Measurements from ENCODE around the gene PTH2R.
"Not testable (repeated sequence)": the region's sequence is repeated elsewhere in the genome, so short reads cannot be mapped to it uniquely, and the experiment has no call there.

PTH2R gene

DNA sequence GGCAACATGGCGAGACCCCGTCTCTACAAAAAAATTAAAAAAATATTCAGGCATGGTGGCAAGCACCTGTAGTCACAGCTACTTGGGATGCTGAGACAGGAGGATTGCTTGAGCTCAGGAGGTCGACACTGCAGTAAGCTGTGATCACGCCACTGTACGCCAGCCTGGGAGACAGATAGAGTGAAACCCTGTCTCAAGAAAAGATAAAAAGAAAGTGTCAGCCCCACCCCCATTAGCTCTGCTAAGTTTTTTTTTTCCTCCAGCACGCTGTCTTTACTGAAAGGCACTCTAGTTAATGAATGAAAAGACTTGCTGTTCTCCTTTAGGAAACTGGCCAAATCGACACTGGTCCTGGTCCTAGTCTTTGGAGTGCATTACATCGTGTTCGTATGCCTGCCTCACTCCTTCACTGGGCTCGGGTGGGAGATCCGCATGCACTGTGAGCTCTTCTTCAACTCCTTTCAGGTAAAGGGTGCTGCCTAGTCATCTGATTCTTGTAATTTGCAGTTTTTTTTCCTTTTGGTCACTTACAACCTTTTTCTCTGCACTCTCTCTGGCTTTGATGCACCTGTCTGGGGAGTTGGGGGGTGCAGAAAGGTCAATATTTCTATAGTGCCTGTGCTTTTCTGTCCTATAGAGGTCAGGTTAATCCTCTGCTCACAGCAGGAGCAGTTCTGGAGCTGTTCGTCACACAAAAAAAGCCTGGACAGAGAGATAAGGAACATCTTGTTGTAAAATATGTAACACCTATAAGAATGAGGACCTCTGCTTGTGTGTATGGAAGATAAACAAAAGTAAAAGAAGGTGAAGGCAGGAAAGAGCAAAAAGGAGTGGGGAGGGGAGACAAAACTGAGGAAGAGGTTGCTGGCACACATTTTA, 82.3 kb downstream of the PTH2R start:
- DNase-seq: no peak

DNA sequence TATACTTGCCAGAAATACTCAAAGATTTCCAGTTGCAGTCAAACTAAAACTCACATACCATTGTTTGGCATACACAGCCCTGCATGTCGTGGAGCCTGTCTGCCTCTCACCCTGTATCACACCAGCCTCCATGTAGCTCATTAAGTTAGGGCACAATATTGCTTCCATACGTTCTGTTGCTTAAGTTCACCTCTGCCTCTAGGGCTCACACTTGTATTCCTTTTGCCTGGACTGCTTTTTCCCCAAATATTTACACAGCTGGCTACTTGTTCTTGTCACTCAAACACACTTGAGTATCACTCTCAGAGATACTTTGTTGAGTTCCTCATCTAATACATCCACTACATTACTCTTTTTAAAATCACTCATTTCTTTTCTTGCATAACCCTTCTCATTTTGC, 83.1 kb downstream of the PTH2R start:
- no peak for DNase-seq

- DNase-seq: no peak
These were observed 83.9 kb downstream of the PTH2R start for GRCh38 chr2:208490492-208490891.

GRCh38 chr2:208491641-208492040, 85.0 kb downstream of the PTH2R start:
- DNase-seq: no peak

GRCh38 chr2:208492069-208492468, 85.5 kb downstream of the PTH2R start:
- DNase-seq: no peak

GRCh38 chr2:208493186-208493585, 86.6 kb downstream of the PTH2R start:
- DNase-seq: no peak

DNA sequence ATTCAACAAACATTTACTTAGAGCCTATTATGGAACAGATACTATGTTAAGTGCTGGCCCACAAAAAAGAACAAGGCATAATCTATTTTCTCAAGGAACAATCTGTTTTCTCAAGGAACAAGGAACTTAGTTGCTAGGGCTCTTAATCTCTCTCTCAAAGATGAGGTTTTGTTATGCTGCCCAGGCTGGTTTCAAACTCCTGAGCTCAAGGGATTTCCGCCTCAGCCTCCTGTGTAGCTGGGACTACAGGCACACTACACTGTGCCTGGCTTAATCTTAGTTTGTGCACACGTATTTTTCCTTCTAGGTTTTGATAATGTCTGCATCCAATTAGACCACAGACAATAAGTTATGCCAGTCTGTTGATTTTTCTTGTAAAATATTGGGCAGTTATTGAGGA, 89.5 kb downstream of the PTH2R start:
- no peak for DNase-seq

- no peak for DNase-seq
These were observed 94.6 kb downstream of the PTH2R start for GRCh38 chr2:208501206-208501605.

DNA sequence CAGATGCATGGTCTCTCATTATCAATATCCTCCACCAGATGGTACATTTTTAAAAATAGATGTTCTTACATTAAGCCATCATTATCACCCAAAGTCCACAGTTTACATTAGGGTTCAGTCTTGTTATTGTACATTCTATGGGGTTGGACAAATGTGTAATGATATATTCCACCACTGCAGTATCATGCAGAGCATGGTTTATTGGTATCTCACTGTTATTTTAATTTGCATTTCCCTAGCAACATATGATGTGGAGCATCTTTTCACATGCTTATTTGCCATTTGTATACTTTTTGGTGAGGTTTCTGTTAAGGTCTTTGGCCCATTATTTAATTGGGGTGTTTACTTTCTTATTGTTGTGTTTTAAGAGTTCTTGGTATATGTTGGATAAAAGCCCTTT, 95.7 kb downstream of the PTH2R start:
- DNase-seq: no peak

GRCh38 chr2:208505365-208505764, 98.8 kb downstream of the PTH2R start:
- DNase-seq: not testable (repeated sequence)

GRCh38 chr2:208509586-208509985, 103.0 kb downstream of the PTH2R start:
- DNase-seq: no peak

DNA sequence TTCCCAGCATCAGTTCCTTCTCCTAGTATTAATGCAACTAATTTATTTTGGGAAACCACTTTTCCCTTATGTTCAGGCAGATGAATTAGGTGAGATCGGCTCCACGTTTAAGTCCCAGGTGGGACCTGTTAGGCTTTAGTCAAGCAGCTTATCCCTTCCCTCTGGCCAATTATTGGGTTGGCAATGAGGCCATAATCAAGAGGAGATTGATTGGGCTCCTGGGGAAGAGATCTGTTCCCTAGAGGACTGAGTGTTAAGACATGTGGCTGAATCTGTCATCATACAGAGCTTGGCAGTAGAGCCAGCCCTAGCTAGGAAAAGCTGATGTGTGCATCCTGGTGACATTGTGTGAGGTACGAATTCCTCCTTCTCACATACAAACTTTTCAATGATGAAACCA, 104.4 kb downstream of the PTH2R start:
- no peak for DNase-seq

DNA sequence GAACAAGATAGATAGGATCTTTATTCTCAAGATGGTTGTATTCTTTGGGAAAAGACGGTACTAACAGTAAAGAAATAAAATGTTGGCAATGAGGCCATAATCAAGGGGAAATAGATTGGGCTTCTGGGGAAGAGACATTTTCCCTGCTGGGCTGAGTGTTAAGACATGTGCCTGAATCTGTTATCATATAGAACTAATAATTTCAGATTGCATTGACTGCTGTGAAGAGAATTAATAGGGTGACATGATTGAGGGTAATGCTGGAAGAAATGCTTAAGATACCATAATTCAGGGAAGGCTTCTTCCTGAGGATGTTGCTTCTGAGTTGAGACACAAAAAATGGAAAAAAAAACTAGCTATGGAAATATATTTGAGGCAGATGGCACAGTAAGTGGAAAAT, 105.0 kb downstream of the PTH2R start:
- DNase-seq: no peak

GRCh38 chr2:208515099-208515498, 108.5 kb downstream of the PTH2R start:
- no peak for DNase-seq

- DNase-seq: not testable (repeated sequence)
These were observed 116.5 kb downstream of the PTH2R start for GRCh38 chr2:208523069-208523468.

- DNase-seq: not testable (repeated sequence)
These were observed 118.6 kb downstream of the PTH2R start for GRCh38 chr2:208525165-208525564.

DNA sequence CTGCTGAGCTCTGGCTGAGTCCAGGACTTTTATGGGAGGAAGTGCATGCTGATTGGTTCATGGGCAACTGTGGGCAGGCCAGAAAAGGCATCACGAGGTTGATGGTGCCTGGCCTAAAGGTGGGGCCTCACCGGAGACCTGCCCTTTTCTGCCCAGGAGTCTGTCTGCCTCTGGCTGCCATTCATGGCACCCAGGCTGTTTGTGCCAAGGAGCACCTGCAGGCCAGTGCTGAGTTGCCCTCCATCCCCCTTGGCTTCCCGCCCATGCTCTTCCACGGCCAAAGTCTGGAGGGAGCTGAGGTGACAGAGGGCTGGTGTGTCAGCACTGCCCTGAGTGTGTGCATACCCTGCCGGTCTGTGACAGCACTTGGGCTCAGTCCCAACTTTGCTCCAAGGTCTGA, 123.2 kb downstream of the PTH2R start:
- no peak for DNase-seq

- DNase-seq: no peak
These were observed 124.8 kb downstream of the PTH2R start for GRCh38 chr2:208531361-208531760.

GRCh38 chr2:208535578-208535977, 129.0 kb downstream of the PTH2R start:
- DNase-seq: not testable (repeated sequence)

- DNase-seq: no peak
These were observed 134.9 kb downstream of the PTH2R start for GRCh38 chr2:208541461-208541988.

- no peak for DNase-seq
These were observed 135.4 kb downstream of the PTH2R start for GRCh38 chr2:208541989-208542464.

DNA sequence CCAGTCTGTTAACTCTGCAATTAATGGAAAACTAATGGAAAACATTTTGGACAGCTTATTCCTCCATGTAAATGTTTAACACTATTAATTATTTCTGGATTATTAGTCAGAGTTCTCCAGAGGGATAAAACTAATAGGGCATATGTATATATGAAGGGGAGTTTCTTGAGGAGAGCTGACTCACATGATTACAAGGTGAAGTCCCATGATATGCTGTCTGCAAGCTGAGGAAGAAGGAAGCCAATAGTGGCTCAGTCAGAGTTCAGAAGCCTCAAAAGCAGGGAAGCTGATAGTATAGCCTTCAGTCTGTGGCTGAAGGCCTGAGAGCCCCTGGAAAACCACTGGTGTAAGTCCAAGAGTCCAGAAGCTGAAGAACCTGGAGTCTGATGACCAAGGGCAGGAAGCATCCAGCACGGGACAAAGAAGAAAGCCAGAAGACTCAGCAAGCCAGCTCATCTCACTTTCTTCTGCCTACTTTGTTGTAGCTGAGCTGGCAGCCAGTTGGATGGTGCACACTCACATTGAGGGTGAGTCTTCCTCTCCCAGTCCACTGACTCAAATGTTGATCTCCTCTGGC, 136.0 kb downstream of the PTH2R start:
- DNase-seq: no peak

Measured in DMS79 treated with DMSO at 0.1 percent for 48 hours (cell line).